Right cardiac atrium (tissue), 5 donors: ENCODE data around the gene RBM19. TPM values are rescaled to one million over a fixed set of nuclear protein-coding genes. Genes with fewer than 3 reads are reported as not detected.

Experiments
- ATAC-seq, 2 donors: fragments of 200-7000 bp; cut with Tn5 transposase; one replicate each; pipeline versions ENCODE4 v1.8.0 to v1.9.1; 2020; ENCODE audit warnings: moderate library complexity in 2 of 2, mild to moderate bottlenecking in 1 of 2
- DNase-seq, 3 donors: peaks; one replicate each; pipeline ENCODE4 v3.0.0-alpha.2; 2020
- H3K27ac ChIP-seq: one replicate; pipeline ENCODE4 v1.5.1; 2013; ENCODE audit warnings: mild to moderate bottlenecking, low read length, control low read depth, moderate library complexity
- H3K27me3 ChIP-seq: one replicate; pipeline ENCODE4 v1.6.1; 2013; ENCODE audit not compliant: control insufficient read depth, insufficient read depth
- H3K4me1 ChIP-seq: one replicate; pipeline ENCODE4 v1.6.1; 2013; ENCODE audit warnings: low read length; ENCODE audit not compliant: control insufficient read depth, insufficient read depth
- H3K4me3 ChIP-seq: one replicate; pipeline ENCODE4 v1.5.1; 2013; ENCODE audit warnings: low read length, control low read depth
- H3K9me3 ChIP-seq: one replicate; pipeline ENCODE4 v1.6.1; 2013; ENCODE audit warnings: low read length; ENCODE audit not compliant: control insufficient read depth
- WGBS: extraction: QIAGEN DNeasy Blood & Tissue Kit; methylation state at CpG from one replicate; pipeline ENCODE4 v1.1.7; 2013; 5-methylcytosine and 5-hydroxymethylcytosine counted together
- intact Hi-C, 4 donors: fragments of 100-400 bp; cut with DNase I; formaldehyde crosslinking; loops; one replicate each; pipeline versions ENCODE4 v1.11.0 to v1.14.0; 2022 to 2023
- polyA plus RNA-seq: library from polyadenylated mRNA; stranded (reverse); fragments of 200-250 nt; gene quantifications from one replicate; pipeline ENCODE4 v1.2.3, GENCODE V29; 2013
- total RNA-seq, 4 donors: library from RNA; stranded (reverse); fragmentation: NEBNext Ultra II Directional; extraction: Animal tissue kit (Norgen Biotek cat#: 25700); gene quantifications; one replicate each; pipeline ENCODE4 v1.2.1, GENCODE V29; 2021
- donor health status: healthy with polysubstance abuse.
- donor health status: DM: no; HTN: yes; CAD: no.
- donor health status: DM: no; HTN: no; CAD: no.
- donor health status: DM: no; HTN: yes; CAD: no; lungs with severe emphysema.
- donor health status: DM: yes; HTN: yes; CAD: no.

The RBM19 gene
- total and polyA plus RNA-seq, 5 donors: 12.7 to 21.7 (median 17.1) TPM

DNA sequence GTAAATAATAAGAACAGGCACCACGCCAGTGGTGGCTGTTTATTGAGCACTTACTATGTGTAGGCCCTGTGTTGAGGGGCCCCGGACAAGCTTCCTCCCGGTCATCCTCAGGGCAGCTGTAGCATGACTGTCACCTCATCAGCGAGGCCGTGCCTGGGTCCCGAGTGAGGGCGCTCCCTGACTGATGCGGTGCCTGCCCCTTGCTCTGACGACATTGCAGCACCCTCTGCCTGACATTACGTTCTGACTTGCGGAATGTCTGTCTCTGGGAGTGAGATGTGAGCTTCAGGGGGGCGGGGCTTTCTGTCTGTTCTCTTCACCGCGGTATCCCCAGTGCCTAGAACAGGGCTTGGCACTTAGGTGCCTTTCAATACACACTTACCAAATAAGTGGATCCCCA, 167.6 kb downstream of the RBM19 start:
- intact Hi-C loops: no loop called here
- Histone ChIP-seq H3K27ac (no peak overlapping the region), H3K4me3 (no peak overlapping the region), H3K27me3 (no peaks in the 10 kb centered on the region), H3K9me3 (no peaks in the 10 kb centered on the region), H3K4me1 (no peaks in the 10 kb centered on the region)
- DNase-seq (no peak), ATAC-seq (no peak)
- WGBS: 84% methylated on average over 14 of the region's 14 CpGs

DNA sequence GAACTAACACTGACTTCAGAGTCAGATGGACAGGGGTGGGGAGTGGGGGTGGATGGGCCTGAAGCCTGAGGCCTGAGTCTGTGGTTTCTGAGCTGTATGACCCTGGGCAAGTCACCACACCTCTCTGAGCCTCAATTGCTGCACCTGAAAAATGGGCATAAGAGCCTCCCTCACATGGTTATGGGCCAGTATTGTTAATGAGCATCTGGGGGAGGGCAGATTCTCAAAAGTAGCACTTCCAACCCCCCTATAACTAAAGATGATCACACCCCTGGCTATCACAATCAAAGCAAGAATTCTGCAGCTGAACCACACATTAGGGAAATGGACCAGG, 168.6 kb downstream of the RBM19 start:
- no peak for ATAC-seq
- Histone ChIP-seq H3K4me3 (no peak overlapping the region), H3K27me3 (no peaks in the 10 kb centered on the region), H3K4me1 (no peaks in the 10 kb centered on the region), H3K9me3 (no peaks in the 10 kb centered on the region), H3K27ac (no peak overlapping the region)
- intact Hi-C loops: no loop called here
- no peak for DNase-seq

- Histone ChIP-seq H3K27me3 (no peaks in the 10 kb centered on the region), H3K4me3 (no peak overlapping the region), H3K4me1 (no peaks in the 10 kb centered on the region), H3K9me3 (no peaks in the 10 kb centered on the region), H3K27ac (no peak overlapping the region)
- no peak for ATAC-seq
- intact Hi-C loops: no loop called here
- WGBS: 54% methylated on average over 14 of the region's 14 CpGs
- DNase-seq: no peak
Observed at GRCh38 chr12:113796852-113797534, 169.1 kb downstream of the RBM19 start.

DNA sequence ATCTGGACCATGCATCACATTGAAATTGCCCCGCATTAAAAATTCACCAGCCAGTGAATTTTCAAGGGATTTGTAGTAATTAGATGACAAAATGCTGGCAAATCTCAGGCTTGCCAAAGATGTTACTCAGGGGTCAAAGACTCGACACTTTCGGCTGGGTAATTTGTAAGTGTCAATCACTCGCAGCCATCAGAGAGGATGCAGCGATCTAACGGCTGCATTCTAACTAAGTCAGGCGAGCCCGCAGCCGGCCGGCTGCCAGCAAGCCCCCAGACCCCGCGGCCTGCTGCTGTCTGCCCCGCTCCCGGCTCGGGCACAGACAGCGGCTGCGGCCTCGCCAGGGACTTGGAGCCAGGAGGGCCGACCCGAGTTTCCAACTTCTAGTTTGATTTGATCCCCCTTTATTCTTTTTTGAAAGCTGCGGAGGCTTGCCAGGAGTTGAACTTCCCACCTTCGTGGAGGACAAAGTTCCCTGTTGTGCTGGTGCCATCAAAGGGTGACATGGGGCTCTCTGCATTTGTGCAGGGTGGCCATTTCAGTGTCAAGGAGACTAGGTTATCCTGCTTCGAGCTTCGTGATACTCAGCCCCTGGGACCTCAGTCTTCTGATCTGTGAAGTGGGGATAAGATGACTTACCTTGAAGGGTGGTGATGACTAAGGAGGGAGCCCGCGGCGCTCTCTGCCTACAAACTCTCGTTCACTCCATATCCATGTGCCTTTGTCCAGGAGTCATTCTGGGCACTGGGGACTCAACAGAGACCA, 169.9 kb downstream of the RBM19 start:
- no peak for DNase-seq
- 58% methylated on average over 28 of the region's 28 CpGs for WGBS
- no peak overlapping the region for H3K4me3 ChIP-seq
- no peaks in the 10 kb centered on the region for H3K9me3 ChIP-seq
- H3K27ac ChIP-seq: no peak overlapping the region
- no peaks in the 10 kb centered on the region for H3K4me1 ChIP-seq
- intact Hi-C loops: no loop called here
- H3K27me3 ChIP-seq: no peaks in the 10 kb centered on the region
- no peak for ATAC-seq

- Histone ChIP-seq H3K27ac (no peak overlapping the region), H3K4me1 (no peaks in the 10 kb centered on the region), H3K4me3 (no peak overlapping the region), H3K27me3 (no peaks in the 10 kb centered on the region), H3K9me3 (no peaks in the 10 kb centered on the region)
- ATAC-seq (no peak), DNase-seq (no peak)
- WGBS: 66% methylated on average over 10 of the region's 10 CpGs
- intact Hi-C loops: no loop called here
Observed at GRCh38 chr12:113795445-113795844, 170.7 kb downstream of the RBM19 start.

- no peak for ATAC-seq
Observed at GRCh38 chr12:113794774-113795173, 171.4 kb downstream of the RBM19 start.

DNA sequence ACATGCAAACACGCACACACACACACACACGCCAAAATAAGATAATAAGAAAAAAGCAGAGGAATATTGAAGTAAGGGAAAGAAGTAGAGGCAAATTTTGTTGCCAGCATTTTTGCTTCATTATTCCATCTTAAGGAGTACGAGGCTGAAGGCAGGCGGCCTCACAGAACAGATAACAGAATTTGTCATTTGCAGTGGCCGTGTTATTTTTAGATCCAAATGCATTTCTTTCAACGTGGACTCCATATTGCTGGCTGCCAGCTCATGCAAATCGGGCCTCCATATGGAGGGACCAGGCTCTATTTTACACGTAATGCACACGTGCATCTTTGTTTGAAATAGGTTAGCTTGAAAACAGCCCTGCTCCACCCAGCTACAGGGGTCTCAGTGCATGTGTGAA, 172.9 kb downstream of the RBM19 start:
- 42% methylated on average over 9 of the region's 9 CpGs for WGBS

More at GRCh38 chr12:113794774-113795173, 171.4 kb downstream of the RBM19 start:
- H3K4me3 ChIP-seq: no peak overlapping the region
- DNase-seq: no peak
- H3K27me3 ChIP-seq: no peaks in the 10 kb centered on the region
- WGBS: 31% methylated on average over 17 of the region's 17 CpGs
- H3K9me3 ChIP-seq: no peaks in the 10 kb centered on the region
- intact Hi-C loops: no loop called here
- no peaks in the 10 kb centered on the region for H3K4me1 ChIP-seq
- no peak overlapping the region for H3K27ac ChIP-seq

GRCh38 chr12:113792450-113792849, 173.7 kb downstream of the RBM19 start:
- intact Hi-C loops: no loop called here
- no peak for ATAC-seq
- H3K9me3 ChIP-seq: no peaks in the 10 kb centered on the region
- no peak overlapping the region for H3K27ac ChIP-seq
- H3K4me1 ChIP-seq: no peaks in the 10 kb centered on the region
- no peak overlapping the region for H3K4me3 ChIP-seq
- WGBS: 51% methylated on average over 6 of the region's 6 CpGs
- DNase-seq: no peak
- H3K27me3 ChIP-seq: no peaks in the 10 kb centered on the region

More for the DNA sequence above, 172.9 kb downstream of the RBM19 start:
- H3K27ac ChIP-seq: no peak overlapping the region
- H3K4me3 ChIP-seq: no peak overlapping the region
- no peak for DNase-seq
- intact Hi-C loops: no loop called here
- no peaks in the 10 kb centered on the region for H3K27me3 ChIP-seq
- no peaks in the 10 kb centered on the region for H3K4me1 ChIP-seq
- ATAC-seq: no peak
- H3K9me3 ChIP-seq: no peaks in the 10 kb centered on the region

GRCh38 chr12:113788020-113788856, 177.9 kb downstream of the RBM19 start:
- no peak for DNase-seq
- Histone ChIP-seq H3K4me3 (no peak overlapping the region), H3K27me3 (peaks cover 5% of the 10 kb centered on the region), H3K4me1 (no peaks in the 10 kb centered on the region), H3K27ac (no peak overlapping the region), H3K9me3 (no peaks in the 10 kb centered on the region)
- ATAC-seq: no peak
- intact Hi-C loops: no loop called here
- WGBS: 63% methylated on average over 5 of the region's 5 CpGs

GRCh38 chr12:113786107-113786506, 180.0 kb downstream of the RBM19 start:
- 90% methylated on average over 2 of the region's 2 CpGs for WGBS
- DNase-seq: no peak
- Histone ChIP-seq H3K27ac (no peak overlapping the region), H3K9me3 (no peaks in the 10 kb centered on the region), H3K27me3 (peaks cover 5% of the 10 kb centered on the region), H3K4me1 (no peaks in the 10 kb centered on the region), H3K4me3 (no peak overlapping the region)
- intact Hi-C loops: no loop called here
- no peak for ATAC-seq

DNA sequence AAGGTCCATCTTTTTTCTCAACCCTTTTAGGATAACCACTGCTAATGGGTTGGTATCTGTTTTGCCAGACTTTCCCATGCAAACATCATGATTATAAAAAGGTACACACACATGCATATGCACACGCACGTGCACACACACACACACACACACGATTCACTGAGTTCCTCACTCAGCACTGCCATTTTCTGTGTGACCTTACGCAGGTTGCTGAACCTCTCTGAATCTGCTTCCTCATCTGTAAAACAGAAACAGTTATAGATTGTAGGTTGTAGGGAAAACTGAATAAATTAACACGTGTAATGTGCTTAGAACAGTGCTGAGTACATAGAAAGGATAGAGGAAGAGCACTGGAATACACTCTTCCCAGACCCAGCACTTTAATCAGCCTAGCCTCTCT, 182.3 kb downstream of the RBM19 start:
- 83% methylated on average over 5 of the region's 5 CpGs for WGBS

More for the DNA sequence above, 182.3 kb downstream of the RBM19 start:
- Histone ChIP-seq H3K27ac (no peak overlapping the region), H3K4me1 (no peaks in the 10 kb centered on the region), H3K4me3 (no peak overlapping the region), H3K27me3 (peaks cover 5% of the 10 kb centered on the region), H3K9me3 (no peaks in the 10 kb centered on the region)
- no peak for DNase-seq
- intact Hi-C loops: no loop called here
- no peak for ATAC-seq
